K562 (cell line): ENCODE data around the gene UFSP2. TPM values are rescaled to one million over a fixed set of nuclear protein-coding genes. Genes with fewer than 3 reads are reported as not detected.

ENCODE experiments used
- ATAC-seq: fragments of 200-7000 bp; cut with Tn5 transposase; 3 replicates; pipeline ENCODE4 v1.9.1; 2020; ENCODE audit warnings: moderate library complexity
- BruUV-seq: library from RNA; stranded (reverse); fragments of 400-500 nt; replicated peaks from 2 replicates; lab custom pipeline; 2021; lab: Mats Ljungman, UMichigan
- CTCF ChIA-PET: fragments of 300-600 bp; formaldehyde crosslinking; extraction: SDS; loops from one replicate; lab custom pipeline; 2021; ENCODE audit warnings: low intra/inter-chr PET ratio; lab: Yijun Ruan, JAX
- POLR2A ChIA-PET: fragments of 300-600, 350-650 bp; sonication (Branson Sonifier 250); formaldehyde crosslinking; extraction: SDS; loops from one replicate; lab custom pipeline; 2021; ENCODE audit warnings: antibody characterized with exemption, inconsistent platforms; lab: Yijun Ruan, JAX
- DNase-seq, 4 experiments: peaks; one replicate each; pipeline versions ENCODE4 v3.0.0 to v3.0.0-alpha.2; 2011 to 2018; ENCODE audit warnings: low spot score in 3 of 4, mixed read lengths in 3 of 4; ENCODE audit errors: extremely low read depth in 1 of 4
- FAIRE-seq: peaks from 2 replicates; lab custom pipeline; 2011; peaks lifted over from hg19 to GRCh38; lab: Jason Lieb, UNC
- H2AFZ ChIP-seq: 2 replicates; pipeline ENCODE4 v1.6.0; 2011; ENCODE audit warnings: low read depth, low read length, control low read depth, inconsistent platforms
- H3K27ac ChIP-seq: fragments of 200-600 bp; 3 replicates; pipeline ENCODE4 v1.8.0; 2011; ENCODE audit warnings: low read depth, mild to moderate bottlenecking, control low read depth, inconsistent platforms, low read length, moderate library complexity, mixed read lengths; ENCODE audit errors: extremely low read depth
- H3K27me3 ChIP-seq, 2 experiments: fragments of 300-600 bp in 1 of 2; 2 replicates in 1 of 2; 3 replicates in 1 of 2; pipeline versions ENCODE4 v1.6.0 to v1.8.0; 2011; ENCODE audit warnings: inconsistent platforms in 2 of 2, low read length in 2 of 2, mild to moderate bottlenecking in 1 of 2, mixed read lengths in 1 of 2, moderate library complexity in 1 of 2; ENCODE audit not compliant: control insufficient read depth in 2 of 2, insufficient read depth in 2 of 2
- H3K36me3 ChIP-seq: fragments of 300-600 bp; 3 replicates; pipeline ENCODE4 v1.8.0; 2011; ENCODE audit warnings: mild to moderate bottlenecking, low read length, inconsistent platforms; ENCODE audit not compliant: control insufficient read depth, insufficient read depth
- H3K4me1 ChIP-seq, 2 experiments: fragments of 200-600 bp in 1 of 2; replicated peaks in 1 of 2; 2 replicates in 1 of 2; 3 replicates in 1 of 2; pipeline versions ENCODE4 v1.5.1 to v1.8.0; 2011; ENCODE audit warnings: inconsistent platforms in 2 of 2, low read length in 2 of 2, mild to moderate bottlenecking in 1 of 2, mixed read lengths in 1 of 2, moderate library complexity in 1 of 2; ENCODE audit not compliant: control insufficient read depth in 2 of 2, insufficient read depth in 2 of 2
- H3K4me2 ChIP-seq: 2 replicates; pipeline ENCODE4 v1.6.1; 2011; ENCODE audit warnings: low read length, control low read depth, inconsistent platforms, mixed read lengths; ENCODE audit not compliant: insufficient read depth
- H3K4me3 ChIP-seq: fragments of 200-600 bp; sonication (generic), shearing (Covaris generic); 2 replicates; pipeline ENCODE4 v1.5.1; 2016; ENCODE audit warnings: control low read depth, inconsistent platforms
- H3K79me2 ChIP-seq: fragments of 200-600 bp; 3 replicates; pipeline ENCODE4 v1.8.0; 2011; ENCODE audit warnings: low read length, inconsistent platforms; ENCODE audit not compliant: control insufficient read depth, insufficient read depth
- H3K9ac ChIP-seq, 2 experiments: 2 replicates each; pipeline versions ENCODE4 v1.6.0 to v1.6.1; 2011; ENCODE audit warnings: low read depth in 2 of 2, low read length in 2 of 2, control low read depth in 1 of 2, inconsistent platforms in 1 of 2, mild to moderate bottlenecking in 1 of 2, mixed read lengths in 1 of 2; ENCODE audit not compliant: insufficient read depth in 1 of 2
- H3K9me1 ChIP-seq: one replicate; pipeline ENCODE4 v1.6.0; 2011; ENCODE audit warnings: inconsistent platforms, mild to moderate bottlenecking, low read length, moderate library complexity; ENCODE audit not compliant: control insufficient read depth, insufficient read depth
- H3K9me3 ChIP-seq: replicated peaks from 2 replicates; pipeline ENCODE4 v1.5.1; 2011; ENCODE audit warnings: low read depth, low read length, inconsistent platforms; ENCODE audit not compliant: control insufficient read depth, insufficient read depth
- H4K20me1 ChIP-seq: replicated peaks from 2 replicates; pipeline ENCODE4 v1.6.1; 2011; ENCODE audit warnings: low read length, inconsistent platforms, mixed read lengths; ENCODE audit not compliant: control insufficient read depth, insufficient read depth
- C11orf30 ChIP-seq: fragments of 450-650 bp; IDR thresholded peaks from 2 replicates; pipeline ENCODE4 v1.6.1; 2016; ENCODE audit warnings: low read depth, mild to moderate bottlenecking
- GTF2A2 ChIP-seq: IDR thresholded peaks from 2 replicates; pipeline ENCODE4 v1.6.1; 2016; ENCODE audit warnings: mild to moderate bottlenecking, missing genetic modification characterization, missing compliant biosample characterization
- MEF2A ChIP-seq: IDR thresholded peaks from 2 replicates; pipeline ENCODE4 v1.6.1; 2011; ENCODE audit warnings: low read depth, mild to moderate bottlenecking, low read length, moderate library complexity; ENCODE audit not compliant: control insufficient read depth
- PML ChIP-seq: IDR thresholded peaks from 2 replicates; pipeline ENCODE4 v1.6.1; 2012; ENCODE audit warnings: low read length, inconsistent platforms
- RFX1 ChIP-seq: fragments of 450-650 bp; IDR thresholded peaks from 2 replicates; pipeline ENCODE4 v1.6.1; 2016; ENCODE audit warnings: mild to moderate bottlenecking, moderate library complexity
- SRF ChIP-seq, 2 experiments: fragments of 250-450, 450-650 bp in 1 of 2; sonication (Bioruptor Pico) in 1 of 2; sonication (generic) in 1 of 2; formaldehyde crosslinking; IDR thresholded peaks; 2 replicates each; pipeline versions ENCODE4 v1.5.0 to v1.5.1; 2020 to 2022; ENCODE audit warnings: mild to moderate bottlenecking in 1 of 2, missing genetic modification reagents in 1 of 2
- XRCC4 ChIP-seq: IDR thresholded peaks from one replicate; pipeline ENCODE4 v1.6.1; 2011; ENCODE audit not compliant: insufficient read depth, insufficient read length; ENCODE audit errors: extremely low read depth
- ZNF318 ChIP-seq, 2 experiments: fragments of 450-650 bp; IDR thresholded peaks; 2 replicates each; pipeline ENCODE4 v1.6.1; 2016; ENCODE audit warnings: mild to moderate bottlenecking in 2 of 2, borderline replicate concordance in 1 of 2, low read depth in 1 of 2, moderate library complexity in 1 of 2
- WGBS: fragments of 100-300 bp; shearing (Covaris generic); methylation state at CpG from one replicate; pipeline ENCODE4 v1.1.6; 2016; ENCODE audit warnings: low coverage, mixed read lengths; ENCODE audit not compliant: insufficient coverage; ENCODE audit errors: missing lambda C conversion rate; 5-methylcytosine and 5-hydroxymethylcytosine counted together
- in situ Hi-C: fragments of 300-500 bp; cut with MboI; formaldehyde crosslinking; loops from 4 replicates; pipeline ENCODE4 v1.15.0; 2018; ENCODE audit warnings: inconsistent platforms, mixed read lengths
- intact Hi-C: fragments of 100-400 bp; cut with micrococcal nuclease; formaldehyde crosslinking; loops from 2 replicates; pipeline ENCODE4 v1.14.2; 2022
- polyA plus RNA-seq, 8 experiments: library from polyadenylated mRNA; depleted of rRNA in 4 of 8; stranded (reverse) in 5 of 8; unstranded in 3 of 8; fragments of >200 nt; fragmentation: Nextera tagmentation in 2 of 8; fragmentation: Illumina TruSeq in 1 of 8; extraction: Ambion mirVana in 2 of 8; extraction: Trizol in 1 of 8; gene quantifications; 2 replicates each; pipeline versions ENCODE4 v1.2.1 to v1.2.3, GENCODE V29; 2011 to 2014; ENCODE audit warnings: inconsistent platforms in 1 of 8, missing spikeins in 1 of 8
- total RNA-seq, 7 experiments: library from RNA; depleted of rRNA in 6 of 7; stranded (reverse); fragments of >200 nt in 6 of 7; fragmentation: Illumina TruSeq in 2 of 7; extraction: Trizol in 2 of 7; gene quantifications; 2 replicates each; pipeline versions ENCODE4 v1.2.1 to v1.2.3, GENCODE V29; 2011 to 2021; ENCODE audit warnings: low replicate concordance in 1 of 7

The UFSP2 gene
- total and polyA plus RNA-seq, 9 of the 15 experiments (the other 6 are each of a cell fraction or from before 2014, with no cell fraction given) = 20.1 to 55.8 (median 26.6) TPM

DNA sequence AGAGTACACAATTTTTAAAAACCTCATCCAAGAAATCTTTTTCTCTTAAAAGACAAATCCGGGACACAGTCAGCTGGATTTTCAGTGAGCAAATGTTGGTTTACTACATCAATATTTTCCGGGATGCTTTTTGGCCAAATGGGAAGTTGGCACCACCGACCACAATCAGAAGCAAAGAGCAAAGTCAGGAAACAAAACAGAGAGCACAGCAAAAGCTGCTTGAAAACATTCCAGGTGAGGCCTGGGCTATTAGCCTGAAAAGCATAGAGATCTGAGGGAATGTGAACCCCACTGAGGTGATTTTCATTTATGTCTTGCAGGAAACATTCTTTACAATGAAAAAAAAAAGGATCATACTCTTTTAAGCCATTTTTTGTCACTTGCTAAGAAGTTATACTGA lies 63.9 kb downstream of the UFSP2 start:
- no peaks in the 10 kb centered on the region for H3K9me3 ChIP-seq
- DNase-seq (no peak), FAIRE-seq (no peak), ATAC-seq (no peak)
- H3K9ac ChIP-seq = no peak overlapping the region
- H3K4me1 ChIP-seq = peaks cover 13 to 35% of the 10 kb centered on the region in 2 experiments
- WGBS = 87% methylated on average over 3 of the region's 3 CpGs
- no peak overlapping the region for H3K27ac ChIP-seq
- ChIA-PET POLR2A (no interaction called here), CTCF (no interaction called here)
- TF ChIP-seq XRCC4 = no peak
- no peak for TF ChIP-seq PML
- no peak for TF ChIP-seq RFX1
- TF ChIP-seq ZNF318 (IDR thresholded peaks at IDR 0.05; ENCODE audit: borderline replicate concordance in 1 of 2, low read depth in 1 of 2) = no peak
- no peak for TF ChIP-seq SRF (CRISPR knock-in tag; IDR thresholded peaks at IDR 0.05)
- TF ChIP-seq GTF2A2 (tag) = no peak
- TF ChIP-seq C11orf30 = no peak
- TF ChIP-seq MEF2A = no peak
- H2AFZ ChIP-seq = no peak overlapping the region
- in situ Hi-C loops = no loop called here
- H4K20me1 ChIP-seq = no peaks in the 10 kb centered on the region
- H3K27me3 ChIP-seq = no peaks in the 10 kb centered on the region
- no peak overlapping the region for H3K4me3 ChIP-seq
- intact Hi-C loops = no loop called here
- H3K4me2 ChIP-seq = no peak overlapping the region
- BruUV-seq = no TSS peak
- no peaks in the 10 kb centered on the region for H3K79me2 ChIP-seq
- no peaks in the 10 kb centered on the region; the same call in 2 of the 3 replicates for H3K36me3 ChIP-seq
- no peaks in the 10 kb centered on the region for H3K9me1 ChIP-seq
